ENCODE data around the gene SNX6.

SNX6 gene

DNA sequence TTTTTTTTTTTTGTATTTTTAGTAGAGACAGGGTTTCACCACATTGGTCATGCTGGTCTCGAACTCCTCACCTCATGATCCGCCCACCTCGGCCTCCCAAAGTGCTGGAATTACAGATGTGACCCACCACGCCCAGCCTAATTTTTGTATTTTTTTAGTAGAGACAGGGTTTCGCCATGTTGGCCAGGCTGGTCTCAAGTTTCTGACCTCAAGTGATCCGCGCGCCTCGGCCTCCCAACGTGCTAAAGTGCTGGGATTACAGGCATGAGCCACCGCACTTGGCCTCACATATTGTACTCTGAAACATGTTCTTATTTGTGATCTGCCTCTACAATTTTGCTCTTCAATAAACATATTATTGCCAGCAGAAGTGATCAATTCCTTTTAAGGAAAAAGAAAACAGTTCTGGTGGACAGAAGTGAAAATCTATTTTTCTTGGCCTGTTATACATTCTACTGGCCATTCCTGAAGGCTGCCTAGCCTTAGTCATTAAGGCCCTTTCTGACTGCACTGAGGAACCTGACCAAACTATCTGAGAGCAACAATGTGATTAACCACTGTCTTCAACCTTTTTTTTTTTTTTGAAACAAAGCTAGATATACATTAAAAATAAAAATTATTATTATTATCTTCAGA, 36.1 kb downstream of the SNX6 start:
- TF ChIP-seq MYC (IDR thresholded peaks at IDR 0.05; ENCODE audit: low read depth, low read length) (no peak), MAX (IDR thresholded peaks at IDR 0.05; ENCODE audit: low read depth, low read length) (no peak), POLR2A (IDR thresholded peaks at IDR 0.05; ENCODE audit: extremely low read depth, insufficient read length) (no peak)
- TF ChIP-seq, protein P1, sequence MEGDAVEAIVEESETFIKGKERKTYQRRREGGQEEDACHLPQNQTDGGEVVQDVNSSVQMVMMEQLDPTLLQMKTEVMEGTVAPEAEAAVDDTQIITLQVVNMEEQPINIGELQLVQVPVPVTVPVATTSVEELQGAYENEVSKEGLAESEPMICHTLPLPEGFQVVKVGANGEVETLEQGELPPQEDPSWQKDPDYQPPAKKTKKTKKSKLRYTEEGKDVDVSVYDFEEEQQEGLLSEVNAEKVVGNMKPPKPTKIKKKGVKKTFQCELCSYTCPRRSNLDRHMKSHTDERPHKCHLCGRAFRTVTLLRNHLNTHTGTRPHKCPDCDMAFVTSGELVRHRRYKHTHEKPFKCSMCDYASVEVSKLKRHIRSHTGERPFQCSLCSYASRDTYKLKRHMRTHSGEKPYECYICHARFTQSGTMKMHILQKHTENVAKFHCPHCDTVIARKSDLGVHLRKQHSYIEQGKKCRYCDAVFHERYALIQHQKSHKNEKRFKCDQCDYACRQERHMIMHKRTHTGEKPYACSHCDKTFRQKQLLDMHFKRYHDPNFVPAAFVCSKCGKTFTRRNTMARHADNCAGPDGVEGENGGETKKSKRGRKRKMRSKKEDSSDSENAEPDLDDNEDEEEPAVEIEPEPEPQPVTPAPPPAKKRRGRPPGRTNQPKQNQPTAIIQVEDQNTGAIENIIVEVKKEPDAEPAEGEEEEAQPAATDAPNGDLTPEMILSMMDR (IDR thresholded peaks at IDR 0.05; ENCODE audit: low read depth, low read length), result no peak

DNA sequence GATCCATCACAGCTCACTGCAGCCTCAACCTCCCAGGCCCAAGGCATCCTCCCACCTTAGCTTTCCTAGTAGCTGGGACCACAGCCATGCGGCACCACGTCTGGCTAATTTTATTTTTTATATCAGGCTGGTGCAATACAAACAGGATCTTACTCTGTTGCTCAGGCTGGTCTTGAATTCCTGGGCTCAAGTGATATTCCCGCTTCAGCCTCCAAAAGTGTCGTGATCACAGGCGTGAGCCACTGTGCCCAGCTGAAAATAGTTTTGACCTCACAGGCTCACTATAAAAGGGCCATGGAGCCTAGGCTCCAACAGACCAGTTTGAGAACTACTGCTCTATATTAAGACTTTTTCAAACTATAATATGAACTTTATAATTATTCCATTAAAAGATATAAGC, 37.3 kb downstream of the SNX6 start:
- no peak for DNase-seq (ENCODE audit: low read depth)
- TF ChIP-seq POLR2A (IDR thresholded peaks at IDR 0.05; ENCODE audit: extremely low read depth, insufficient read length), result no peak
- TF ChIP-seq MYC (IDR thresholded peaks at IDR 0.05; ENCODE audit: low read depth, low read length), result no peak
- no peak for TF ChIP-seq MAX (IDR thresholded peaks at IDR 0.05; ENCODE audit: low read depth, low read length)
- TF ChIP-seq, protein P1 (IDR thresholded peaks at IDR 0.05; ENCODE audit: low read depth, low read length), result no peak
- no peak overlapping the region for H3K4me3 ChIP-seq (ENCODE audit: low read depth, low read length)

More for the DNA sequence above, 36.1 kb downstream of the SNX6 start:
- no peak for DNase-seq (ENCODE audit: low read depth)
- H3K4me3 ChIP-seq (ENCODE audit: low read depth, low read length), result no peak overlapping the region

DNA sequence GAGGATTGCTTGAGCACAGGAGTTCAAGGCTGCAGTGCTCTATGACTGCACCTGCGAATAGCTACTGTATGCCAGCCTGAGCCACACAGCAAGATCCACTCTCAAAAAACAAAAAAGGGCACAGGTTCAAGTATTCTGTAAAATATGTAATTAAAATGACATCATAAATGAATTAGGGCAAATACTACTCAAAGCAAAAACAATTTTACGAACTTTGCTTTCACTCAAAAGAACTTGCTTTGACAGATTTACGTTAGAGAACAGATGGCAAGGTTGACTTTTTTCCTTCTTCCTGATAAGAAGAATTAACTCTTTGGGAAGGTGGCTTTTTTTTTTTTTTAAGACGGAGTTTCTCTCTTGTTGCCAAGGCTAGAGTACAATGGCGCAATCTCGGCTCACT, 46.4 kb downstream of the SNX6 start:
- DNase-seq (ENCODE audit: low read depth), result no peak
- TF ChIP-seq MAX (IDR thresholded peaks at IDR 0.05; ENCODE audit: low read depth, low read length), result no peak
- TF ChIP-seq, protein P1 (IDR thresholded peaks at IDR 0.05; ENCODE audit: low read depth, low read length), result no peak
- TF ChIP-seq POLR2A (IDR thresholded peaks at IDR 0.05; ENCODE audit: extremely low read depth, insufficient read length), result no peak
- H3K4me3 ChIP-seq (ENCODE audit: low read depth, low read length), result no peak overlapping the region

GRCh38 chr14:34582117-34582680, 47.7 kb downstream of the SNX6 start:
- no peak for DNase-seq (ENCODE audit: low read depth)
- TF ChIP-seq, protein P1 (IDR thresholded peaks at IDR 0.05; ENCODE audit: low read depth, low read length), result no peak
- TF ChIP-seq POLR2A (IDR thresholded peaks at IDR 0.05; ENCODE audit: extremely low read depth, insufficient read length), result no peak
- no peak for TF ChIP-seq MAX (IDR thresholded peaks at IDR 0.05; ENCODE audit: low read depth, low read length)
- H3K4me3 ChIP-seq (ENCODE audit: low read depth, low read length), result no peak overlapping the region

DNA sequence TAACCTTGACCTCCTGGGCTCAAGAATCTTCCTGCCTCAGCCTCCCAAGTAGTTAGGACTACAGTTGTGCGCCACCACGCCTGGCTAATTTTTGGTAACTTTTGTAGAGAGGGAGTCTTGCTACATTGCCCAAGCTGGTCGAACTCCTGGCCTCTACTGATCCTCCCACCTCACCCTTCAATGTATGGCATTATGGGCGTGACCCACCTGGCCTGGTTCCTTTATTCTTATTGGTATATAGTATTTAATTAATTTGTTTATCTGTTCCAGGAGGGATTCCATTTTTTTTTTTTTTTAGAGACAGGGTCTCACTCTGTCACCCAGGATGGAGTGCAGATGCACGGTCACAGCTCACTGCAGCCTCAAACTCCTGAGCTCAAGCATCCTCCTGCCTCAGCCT, 49.6 kb downstream of the SNX6 start:
- TF ChIP-seq POLR2A (IDR thresholded peaks at IDR 0.05; ENCODE audit: extremely low read depth, insufficient read length), result no peak
- TF ChIP-seq, protein P1 (IDR thresholded peaks at IDR 0.05; ENCODE audit: low read depth, low read length), result no peak
- no peak for TF ChIP-seq MYC (IDR thresholded peaks at IDR 0.05; ENCODE audit: low read depth, low read length)
- TF ChIP-seq MAX (IDR thresholded peaks at IDR 0.05; ENCODE audit: low read depth, low read length), result no peak
- no peak overlapping the region for H3K4me3 ChIP-seq (ENCODE audit: low read depth, low read length)
- DNase-seq (ENCODE audit: low read depth), result no peak
